T-helper 1 cell treated with Interleukin-12 subunit alpha and Interleukin-12 subunit beta and Interleukin-4 antibody, amounts not matched to agents 30 μg/mL and 1 μg/mL, for 36 hours (primary cell): ENCODE measurements around the gene TTC16.
A peak's percentile ranks its signal among the peaks of the same experiment; 100 is the strongest.
"Not testable (repeated sequence)": the region's sequence is repeated elsewhere in the genome, so short reads cannot be mapped to it uniquely, and the experiment has no call there.

Experiments
- H3K27ac Mint-ChIP-seq: one replicate; pipeline ENCODE4 v1.8.0; 2021; ENCODE audit warnings: mild to moderate bottlenecking, mixed read lengths
- H3K27me3 Mint-ChIP-seq: one replicate; pipeline ENCODE4 v1.8.0; 2021; ENCODE audit warnings: low read depth, mixed read lengths
- H3K36me3 Mint-ChIP-seq: one replicate; pipeline ENCODE4 v1.8.0; 2021; ENCODE audit warnings: low read depth, mixed read lengths
- H3K4me1 Mint-ChIP-seq: one replicate; pipeline ENCODE4 v1.8.0; 2021; ENCODE audit warnings: low read depth, mixed read lengths
- H3K4me3 Mint-ChIP-seq: one replicate; pipeline ENCODE4 v1.8.0; 2021; ENCODE audit warnings: mild to moderate bottlenecking, moderate library complexity, mixed read lengths
- H3K9me3 Mint-ChIP-seq: one replicate; pipeline ENCODE4 v1.8.0; 2021; ENCODE audit warnings: mixed read lengths

The TTC16 gene

DNA sequence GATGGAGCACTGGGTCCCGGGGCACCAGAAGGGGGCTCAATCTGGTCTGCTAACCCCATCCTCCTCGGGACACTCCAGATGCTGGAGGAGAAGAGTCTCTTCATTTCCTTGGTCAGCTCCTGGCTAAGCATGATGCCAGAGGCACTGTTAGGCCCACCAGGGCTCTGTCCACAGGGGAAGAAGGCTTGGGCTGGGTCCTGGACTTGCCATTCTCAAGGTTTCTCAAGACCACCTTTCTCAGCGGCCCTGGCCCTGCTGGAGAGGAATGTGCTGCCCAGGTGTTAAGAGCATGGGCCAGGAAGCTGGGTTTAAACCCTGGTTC lies 54.7 kb downstream of the TTC16 start:
- Mint-ChIP-seq H3K9me3 (no peaks in the 10 kb centered on the region), H3K36me3 (peaks cover 46% of the 10 kb centered on the region), H3K4me1 (peaks cover 53% of the 10 kb centered on the region), H3K4me3 (peak overlapping the region; percentile 86), H3K27me3 (no peaks in the 10 kb centered on the region), H3K27ac (peak overlapping the region; percentile 81)

DNA sequence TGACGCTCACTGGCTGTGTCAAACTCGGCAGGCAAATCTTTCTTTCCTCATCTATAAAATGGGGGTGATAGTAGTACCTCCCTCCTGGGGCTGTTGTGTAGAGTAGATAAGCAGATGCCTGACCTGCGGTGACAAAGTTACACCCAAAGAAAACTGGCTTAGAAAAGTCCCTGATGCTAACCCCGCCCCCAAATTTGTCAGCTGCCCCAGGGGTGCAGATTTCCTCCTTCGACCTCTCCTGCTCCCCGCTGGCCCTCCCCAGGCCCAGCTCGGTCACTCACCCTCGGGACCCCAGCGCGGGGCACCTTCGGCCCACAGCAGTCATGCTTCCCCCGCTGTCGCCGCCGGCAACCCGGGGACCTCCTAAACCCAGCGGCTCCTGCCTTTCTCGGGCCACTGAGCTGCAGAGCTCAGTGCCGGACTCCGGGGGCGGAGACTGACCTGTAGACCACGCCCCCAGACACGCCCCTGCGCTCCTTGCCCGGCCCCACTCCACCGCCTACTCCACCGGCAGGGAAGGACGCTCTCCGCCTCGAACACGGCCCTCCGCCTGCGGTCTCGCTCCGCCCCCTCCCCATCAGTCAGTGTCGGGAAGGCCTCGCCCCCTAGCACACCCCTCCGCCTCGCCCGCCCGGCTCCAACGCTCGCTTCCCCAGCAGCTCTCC lies 55.2 kb downstream of the TTC16 start:
- Mint-ChIP-seq H3K36me3 (peaks cover 42% of the 10 kb centered on the region), H3K4me1 (peaks cover 50% of the 10 kb centered on the region)

DNA sequence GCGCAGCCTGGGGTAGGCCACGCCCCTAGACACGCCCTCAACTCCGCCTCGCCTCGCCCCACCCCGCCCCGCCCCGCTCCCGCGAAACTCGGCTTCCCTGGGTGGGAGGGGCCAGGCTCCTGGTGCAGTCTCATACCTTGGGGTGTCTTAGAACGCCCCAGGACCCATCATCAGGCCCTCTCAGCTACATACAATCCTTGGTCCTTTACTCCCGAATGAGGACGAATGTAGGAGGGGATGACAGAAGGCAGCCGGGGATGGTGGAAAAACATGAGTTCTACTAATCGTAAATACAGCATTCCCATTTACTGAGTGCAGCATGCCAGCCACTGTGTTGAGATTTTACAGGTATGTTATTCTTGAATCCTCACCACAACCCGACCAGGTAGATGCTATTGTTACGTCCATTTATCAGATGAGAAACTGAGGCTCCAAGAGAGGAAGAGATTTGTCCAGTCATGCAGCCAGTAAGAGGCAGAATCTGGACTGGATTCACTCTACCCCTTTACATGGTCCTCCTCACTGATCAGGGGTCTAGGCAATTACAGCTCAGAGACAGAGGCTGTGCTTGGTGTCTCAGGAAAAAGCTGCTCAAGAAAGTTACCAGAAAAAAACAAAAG lies 55.8 kb downstream of the TTC16 start:
- Mint-ChIP-seq H3K36me3 (peaks cover 41% of the 10 kb centered on the region), H3K27me3 (no peaks in the 10 kb centered on the region), H3K9me3 (no peaks in the 10 kb centered on the region)

More for the DNA sequence above, 55.2 kb downstream of the TTC16 start:
- Mint-ChIP-seq H3K9me3 (no peaks in the 10 kb centered on the region), H3K4me3 (peak overlapping the region; percentile 86), H3K27ac (peak overlapping the region; percentile 81), H3K27me3 (no peaks in the 10 kb centered on the region)

DNA sequence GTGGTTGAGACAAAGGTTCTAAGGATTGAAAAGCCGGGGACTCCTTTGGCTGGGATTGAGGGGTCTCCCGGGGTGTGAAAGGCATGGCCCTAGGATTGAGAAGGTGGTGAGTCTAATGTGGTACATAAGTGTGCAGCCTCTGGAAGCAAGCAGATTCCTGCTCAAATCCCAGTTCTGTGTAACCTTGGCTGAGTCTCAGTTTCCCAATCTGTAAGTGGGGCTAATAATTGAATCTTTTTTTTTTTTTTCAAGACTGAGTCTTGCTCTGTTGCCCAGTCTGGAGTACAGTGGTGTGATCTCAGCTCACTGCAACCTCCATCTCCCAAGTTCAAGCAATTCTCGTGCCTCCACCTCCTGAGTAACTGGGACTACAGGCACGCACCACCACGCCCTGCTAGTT lies 56.7 kb downstream of the TTC16 start:
- Mint-ChIP-seq H3K4me3 (peak overlapping the region; percentile 17), H3K4me1 (peaks cover 41% of the 10 kb centered on the region), H3K27me3 (no peaks in the 10 kb centered on the region), H3K27ac (no peak overlapping the region), H3K36me3 (peaks cover 37% of the 10 kb centered on the region), H3K9me3 (no peaks in the 10 kb centered on the region)

More for the DNA sequence above, 55.8 kb downstream of the TTC16 start:
- Mint-ChIP-seq H3K27ac (peak overlapping the region; percentile 81), H3K4me3 (peak overlapping the region; percentile 86), H3K4me1 (peaks cover 46% of the 10 kb centered on the region)

DNA sequence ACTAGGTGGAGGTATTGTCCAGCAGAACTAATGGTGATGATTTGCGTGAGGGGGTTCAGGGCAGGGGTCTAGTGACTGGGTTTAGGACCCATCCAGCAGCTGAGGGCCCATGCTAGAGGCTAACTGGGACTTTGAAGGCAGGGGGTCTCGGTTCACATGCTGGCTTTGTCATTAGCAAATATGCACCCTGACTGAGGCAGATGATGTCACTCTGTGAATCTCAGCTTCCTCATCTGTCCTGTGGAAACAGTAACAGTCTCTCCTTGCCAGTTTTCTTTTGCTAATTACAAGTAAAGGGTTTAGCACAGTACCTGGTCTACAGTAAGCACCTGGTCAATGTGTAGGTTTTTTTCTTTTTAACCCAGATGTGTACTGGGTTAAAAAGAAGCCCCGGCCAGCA lies 57.4 kb downstream of the TTC16 start:
- Mint-ChIP-seq H3K27ac (peak overlapping the region; percentile 4), H3K4me1 (peaks cover 43% of the 10 kb centered on the region), H3K9me3 (no peaks in the 10 kb centered on the region), H3K4me3 (no peak overlapping the region), H3K27me3 (no peaks in the 10 kb centered on the region), H3K36me3 (peaks cover 38% of the 10 kb centered on the region)

DNA sequence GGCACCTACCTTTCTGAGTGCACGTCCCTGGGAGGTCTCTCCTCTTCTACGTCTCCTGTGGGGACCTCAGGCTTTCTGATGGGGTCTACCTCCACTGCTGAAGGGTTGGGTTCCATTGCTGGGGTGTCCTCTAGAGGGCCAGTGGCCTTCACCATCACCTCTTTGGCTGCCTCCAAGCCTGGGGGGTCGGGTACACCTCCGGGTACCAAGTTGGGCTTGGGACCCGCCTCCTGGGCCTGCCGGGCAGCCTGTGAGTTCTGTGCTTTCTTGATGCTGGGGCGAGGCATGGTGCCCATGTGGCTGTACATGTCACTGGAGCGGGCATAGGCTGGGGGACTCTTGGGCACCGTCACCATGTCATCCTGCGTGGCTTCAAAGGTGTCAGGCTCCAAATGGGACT lies 58.1 kb downstream of the TTC16 start:
- H3K4me1 Mint-ChIP-seq, result peaks cover 37% of the 10 kb centered on the region
- H3K36me3 Mint-ChIP-seq, result peaks cover 33% of the 10 kb centered on the region
- peak overlapping the region; percentile 57 for H3K4me3 Mint-ChIP-seq
- peak overlapping the region; percentile 80 for H3K27ac Mint-ChIP-seq
- no peaks in the 10 kb centered on the region for H3K9me3 Mint-ChIP-seq
- H3K27me3 Mint-ChIP-seq, result no peaks in the 10 kb centered on the region

DNA sequence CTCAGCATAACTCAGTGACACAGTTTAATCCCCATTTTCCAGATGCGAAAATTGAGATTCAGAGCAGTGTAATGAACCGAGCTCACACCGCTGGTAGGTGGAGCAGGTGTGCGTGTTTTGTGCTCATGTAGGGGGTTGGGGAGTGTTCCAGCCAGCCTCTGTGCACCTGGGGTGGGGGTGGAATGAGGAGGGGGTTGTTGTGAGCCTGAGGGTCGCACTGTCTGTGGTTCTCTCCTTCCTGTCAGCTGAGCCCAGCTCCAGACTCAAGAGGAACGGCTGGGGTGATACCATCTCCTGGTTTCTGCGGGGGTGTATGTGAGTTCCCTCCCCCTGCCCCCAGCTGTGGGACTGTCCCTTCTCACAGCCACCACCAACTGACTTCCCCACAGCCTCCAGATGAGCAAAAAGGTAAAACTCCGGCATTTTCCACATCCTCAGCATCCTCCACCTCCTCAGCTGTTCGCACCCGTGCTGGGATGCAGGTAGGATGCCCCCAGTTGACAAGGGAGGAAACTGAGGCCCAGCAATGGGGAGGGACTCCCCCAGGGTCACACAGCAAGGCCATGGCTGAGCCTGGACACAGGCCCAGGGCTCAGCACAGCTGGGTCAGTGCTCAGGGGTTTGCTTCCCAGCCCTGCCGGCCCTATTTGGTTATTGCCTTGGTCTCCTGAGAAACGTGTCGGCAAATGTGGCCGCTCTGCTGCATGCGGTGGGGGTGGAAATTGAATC lies 60.5 kb downstream of the TTC16 start:
- peaks cover 31% of the 10 kb centered on the region for H3K4me1 Mint-ChIP-seq

DNA sequence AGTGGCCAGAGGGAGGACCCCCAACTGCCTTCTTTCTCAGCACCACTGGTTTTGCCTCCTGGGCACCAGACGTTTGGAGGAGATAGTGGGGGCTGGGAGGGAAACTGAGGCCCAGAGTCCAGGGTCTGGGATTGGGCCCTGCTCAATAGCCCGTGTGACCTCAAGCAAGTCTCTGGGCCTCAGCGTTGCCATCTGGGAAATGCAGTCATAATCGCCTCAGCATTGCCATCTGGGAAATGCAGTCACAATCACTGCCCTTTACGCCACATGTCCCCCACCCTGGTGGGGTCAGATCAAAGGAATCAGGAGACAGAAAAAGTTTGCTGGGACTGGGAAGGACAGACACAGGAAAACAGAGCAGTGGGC lies 61.0 kb downstream of the TTC16 start:
- Mint-ChIP-seq H3K4me1 (peaks cover 30% of the 10 kb centered on the region), H3K27me3 (no peaks in the 10 kb centered on the region), H3K27ac (peak overlapping the region; percentile 100), H3K36me3 (peaks cover 22% of the 10 kb centered on the region), H3K9me3 (no peaks in the 10 kb centered on the region), H3K4me3 (peak overlapping the region; percentile 100)

More for the DNA sequence above, 60.5 kb downstream of the TTC16 start:
- Mint-ChIP-seq H3K9me3 (no peaks in the 10 kb centered on the region), H3K27ac (peak overlapping the region; percentile 100), H3K27me3 (no peaks in the 10 kb centered on the region), H3K4me3 (peak overlapping the region; percentile 100), H3K36me3 (peaks cover 25% of the 10 kb centered on the region)

DNA sequence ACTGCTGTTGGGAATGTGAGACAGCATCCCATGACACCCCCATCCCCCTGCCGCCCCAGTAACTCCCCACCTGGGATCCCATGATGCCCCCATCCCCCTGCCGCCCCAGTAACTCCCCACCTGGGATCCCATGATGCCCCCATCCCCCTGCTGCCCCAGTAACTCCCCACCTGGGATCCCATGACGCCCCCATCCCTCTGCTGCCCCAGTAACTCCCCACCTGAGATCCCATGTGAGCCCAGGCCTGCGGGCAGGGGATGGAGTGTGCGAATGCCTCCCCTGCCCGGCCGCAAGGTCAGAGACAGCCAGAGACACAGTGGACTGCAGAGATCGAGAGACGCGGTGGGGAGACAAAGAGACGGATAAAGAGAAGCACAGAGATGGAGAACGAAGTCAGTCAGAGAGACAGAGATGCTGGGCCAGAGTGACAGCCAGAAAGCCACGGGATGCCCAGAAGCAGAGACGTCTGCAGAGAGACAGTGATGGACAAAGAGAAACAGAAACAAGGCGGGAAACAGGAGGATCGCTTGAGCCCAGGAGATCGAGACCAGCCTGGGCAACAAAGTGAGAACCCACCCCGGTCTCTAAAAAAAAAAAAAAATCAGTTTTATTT lies 61.6 kb downstream of the TTC16 start:
- Mint-ChIP-seq H3K4me3 (peak overlapping the region; percentile 100), H3K27ac (peak overlapping the region; percentile 100), H3K27me3 (no peaks in the 10 kb centered on the region), H3K36me3 (peaks cover 22% of the 10 kb centered on the region), H3K9me3 (no peaks in the 10 kb centered on the region), H3K4me1 (peaks cover 30% of the 10 kb centered on the region)

DNA sequence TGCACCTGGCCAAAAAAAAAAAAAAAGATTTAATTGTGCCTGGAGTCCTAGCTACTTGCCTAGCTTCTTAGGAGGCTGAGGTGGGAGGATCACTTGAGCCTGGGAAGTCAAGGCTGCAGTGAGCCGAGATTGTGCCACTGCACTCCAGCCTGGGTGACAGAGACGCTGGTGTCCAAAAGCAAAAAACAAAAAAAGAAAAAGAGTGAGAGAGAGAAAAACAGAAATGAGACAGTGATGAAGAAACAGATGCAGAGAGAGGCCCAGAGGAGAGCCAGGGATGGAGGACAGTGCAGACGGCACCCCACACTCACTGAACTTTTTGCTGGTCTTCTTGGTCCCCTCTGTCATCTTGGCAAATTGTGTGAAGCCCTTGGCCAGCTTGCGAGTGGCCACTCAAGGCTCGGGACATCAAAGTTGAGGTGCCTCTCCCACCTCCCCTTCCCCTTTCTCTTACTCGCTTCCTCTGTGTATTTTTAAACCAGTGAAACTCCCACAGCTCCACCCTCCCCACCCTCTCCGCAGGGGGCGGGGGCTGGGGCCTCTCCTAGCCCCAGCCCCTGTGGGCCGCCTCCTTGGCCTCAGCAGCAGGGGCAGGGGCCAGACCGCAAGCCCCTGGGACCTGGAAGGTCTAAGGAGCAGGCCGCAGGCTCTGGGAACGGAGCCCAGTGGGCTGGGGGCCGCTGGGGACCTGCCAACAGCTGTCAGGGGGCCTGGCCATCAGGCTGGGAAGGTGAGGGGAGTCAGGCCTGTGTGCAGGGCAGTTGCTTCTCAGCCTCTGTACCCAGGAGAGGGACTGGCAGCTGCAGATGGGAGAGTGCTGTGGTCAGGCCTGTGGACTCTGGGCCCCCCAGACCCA lies 62.6 kb downstream of the TTC16 start, which contains the start of gene SH2D3C:
SH2D3C (minus strand) TSS at position 387 of the 856 bp plus-strand sequence; CDS start at position 348, 39 bp downstream.
- H3K27me3 Mint-ChIP-seq, result no peaks in the 10 kb centered on the region
- H3K27ac Mint-ChIP-seq, result peak within 1 kb of the TSS; percentile 100
- H3K9me3 Mint-ChIP-seq, result no peaks in the 10 kb centered on the region
- H3K4me3 Mint-ChIP-seq, result peak within 1 kb of the TSS; percentile 100
- H3K36me3 Mint-ChIP-seq, result peaks cover 23% of the 10 kb centered on the region
- H3K4me1 Mint-ChIP-seq, result peaks cover 40% of the 10 kb centered on the region

DNA sequence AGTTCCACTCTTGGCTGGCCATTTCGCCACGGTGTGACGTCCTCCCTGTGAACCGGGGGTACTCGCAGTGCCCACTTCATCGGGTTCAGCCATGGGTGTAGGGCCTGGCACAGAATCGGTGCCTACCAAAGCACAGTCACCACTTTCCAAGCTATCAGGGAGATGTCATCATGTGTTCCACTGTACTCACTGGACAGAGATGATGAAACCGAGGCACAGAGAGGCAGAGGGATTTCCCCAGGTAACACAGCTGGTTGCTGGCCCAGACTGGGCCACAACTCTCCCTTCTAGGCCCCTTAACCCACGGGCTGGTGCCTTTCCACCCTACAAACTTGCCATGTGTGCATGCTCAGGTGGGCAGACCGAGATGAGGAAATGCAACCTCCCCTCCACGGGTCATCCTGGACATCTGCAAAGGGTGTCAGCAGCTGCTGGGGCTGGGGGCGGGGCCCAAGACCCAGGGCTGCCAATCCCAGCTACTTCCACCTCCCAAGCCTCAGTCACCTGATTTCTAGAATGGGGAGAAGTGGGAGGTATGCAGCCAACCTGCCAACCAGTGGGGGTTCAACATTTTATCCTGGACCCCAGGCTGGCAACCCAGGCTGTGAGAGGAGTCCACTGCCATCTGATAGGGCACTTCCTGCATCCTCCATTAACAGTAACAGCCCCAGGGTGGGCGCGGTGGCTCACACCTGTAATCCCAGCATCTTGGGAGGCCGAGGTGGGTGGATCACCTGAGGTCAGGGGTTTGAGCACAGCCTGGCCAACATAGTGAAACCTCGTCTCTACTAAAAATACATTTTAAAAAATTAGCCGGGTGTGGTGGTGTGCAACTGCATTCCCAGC lies 63.5 kb downstream of the TTC16 start:
- H3K9me3 Mint-ChIP-seq, result no peaks in the 10 kb centered on the region
- H3K4me1 Mint-ChIP-seq, result peaks cover 45% of the 10 kb centered on the region
- peaks cover 16% of the 10 kb centered on the region for H3K36me3 Mint-ChIP-seq
- no peaks in the 10 kb centered on the region for H3K27me3 Mint-ChIP-seq
- peak overlapping the region; percentile 99 for H3K27ac Mint-ChIP-seq
- H3K4me3 Mint-ChIP-seq, result peak overlapping the region; percentile 100

DNA sequence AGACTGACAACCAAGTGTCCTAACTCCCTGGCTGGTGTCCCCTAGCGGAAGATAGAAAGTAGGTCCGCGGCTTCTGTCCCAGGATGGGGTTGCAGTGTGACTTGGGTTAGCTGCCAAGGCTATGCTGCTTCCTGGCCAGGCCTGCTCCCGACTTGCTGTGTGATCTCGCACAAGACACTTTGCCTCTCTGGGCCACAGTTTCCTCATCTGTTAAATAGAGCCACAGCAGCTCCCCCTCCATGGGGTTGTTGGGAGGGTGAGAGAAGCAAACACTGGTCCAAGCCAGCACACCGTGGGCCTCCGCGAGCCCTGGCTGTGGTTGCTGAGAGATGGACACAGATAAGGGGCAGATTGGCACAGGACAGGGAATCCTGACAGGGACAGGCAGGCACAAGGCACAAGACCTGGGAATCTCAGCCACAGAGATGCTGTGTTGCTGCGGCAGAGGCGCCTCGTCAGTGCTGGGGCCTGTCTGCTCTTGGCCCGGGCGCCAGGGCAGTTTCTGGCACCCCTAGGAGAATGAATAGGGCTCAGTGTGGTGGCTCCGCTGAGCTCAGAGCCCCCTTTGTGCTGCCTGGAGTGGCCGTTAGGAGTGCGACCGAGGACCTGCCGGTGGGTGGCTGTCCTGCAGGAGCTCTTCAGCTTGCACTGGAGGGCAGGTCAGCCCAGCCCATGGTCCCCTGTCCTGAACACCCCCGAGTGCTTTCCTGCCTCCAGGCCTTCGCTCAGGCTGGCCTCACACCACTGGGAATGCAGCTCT lies 64.4 kb downstream of the TTC16 start:
- H3K27ac Mint-ChIP-seq, result peak overlapping the region; percentile 52
- H3K27me3 Mint-ChIP-seq, result no peaks in the 10 kb centered on the region
- peaks cover 15% of the 10 kb centered on the region for H3K36me3 Mint-ChIP-seq
- no peaks in the 10 kb centered on the region for H3K9me3 Mint-ChIP-seq
- peaks cover 48% of the 10 kb centered on the region for H3K4me1 Mint-ChIP-seq
- no peak overlapping the region for H3K4me3 Mint-ChIP-seq

DNA sequence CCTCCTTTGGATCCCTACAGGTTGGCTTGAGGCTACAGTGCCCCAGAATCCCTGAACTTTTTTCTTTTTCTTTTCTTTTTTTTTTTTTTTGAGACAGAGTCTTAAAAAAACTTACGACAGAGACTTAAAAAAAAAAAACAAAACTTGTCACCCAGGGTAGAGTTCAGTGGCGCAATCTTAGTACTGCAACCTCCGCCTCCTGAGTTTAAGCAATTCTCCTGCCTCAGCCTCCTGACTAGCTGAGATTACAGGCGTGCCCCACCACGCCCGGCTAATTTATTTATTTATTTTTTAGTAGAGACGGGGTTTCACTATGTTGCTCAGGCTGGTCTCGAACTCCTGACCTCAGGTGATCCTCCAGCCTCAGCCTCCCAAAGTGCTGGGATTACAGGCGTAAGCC lies 65.0 kb downstream of the TTC16 start:
- H3K36me3 Mint-ChIP-seq, result peaks cover 15% of the 10 kb centered on the region
- peaks cover 48% of the 10 kb centered on the region for H3K4me1 Mint-ChIP-seq
- not testable (repeated sequence) for H3K9me3 Mint-ChIP-seq, H3K27me3 Mint-ChIP-seq, H3K4me3 Mint-ChIP-seq, H3K27ac Mint-ChIP-seq
